Measurements from ENCODE around the gene SSTR5.
"Not testable (repeated sequence)": the region's sequence is repeated elsewhere in the genome, so short reads cannot be mapped to it uniquely, and the experiment has no call there.

SSTR5 gene

DNA sequence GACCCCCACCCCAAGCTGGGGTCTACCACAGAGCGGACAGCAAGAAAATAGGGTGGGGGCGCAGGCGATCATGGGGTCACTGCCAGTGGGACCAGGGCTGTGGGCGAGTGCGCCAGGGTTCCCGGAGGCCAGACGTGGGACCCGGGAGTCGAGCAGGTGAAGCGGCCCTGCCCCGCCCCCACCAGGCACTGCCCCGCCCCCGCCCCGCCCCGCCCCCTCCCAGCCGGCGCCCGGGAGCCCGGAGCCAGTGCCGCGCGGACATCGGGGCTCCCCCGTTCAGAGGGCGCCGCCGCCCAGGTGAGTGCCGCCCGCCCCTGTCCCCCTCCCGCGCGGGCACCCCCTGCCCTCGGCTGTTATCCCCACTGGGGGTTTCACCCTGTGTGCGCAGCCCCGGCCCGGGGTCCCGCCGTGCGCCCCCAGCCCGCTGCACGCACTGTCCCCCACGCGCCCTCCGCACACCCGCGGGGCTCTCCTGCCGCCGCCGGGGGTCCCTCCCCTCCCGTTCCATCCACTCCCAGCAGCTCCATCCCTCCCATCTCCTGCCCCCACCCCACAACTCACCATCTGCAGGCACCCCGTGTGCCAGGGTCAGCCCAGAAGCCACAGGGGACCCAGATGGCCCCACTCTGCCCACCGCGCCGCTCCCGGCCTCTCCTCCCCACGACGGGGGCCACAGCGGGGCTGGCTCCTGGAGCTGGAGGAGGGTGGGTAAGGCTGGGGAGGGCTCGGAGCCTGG, at the start of gene SSTR5:
Gene SSTR5, plus strand, starts transcription at position 222 of the 736 bp plus-strand sequence. CDS start 6,122 bp downstream, outside the sequence.
- DNase-seq, result no peak

DNA sequence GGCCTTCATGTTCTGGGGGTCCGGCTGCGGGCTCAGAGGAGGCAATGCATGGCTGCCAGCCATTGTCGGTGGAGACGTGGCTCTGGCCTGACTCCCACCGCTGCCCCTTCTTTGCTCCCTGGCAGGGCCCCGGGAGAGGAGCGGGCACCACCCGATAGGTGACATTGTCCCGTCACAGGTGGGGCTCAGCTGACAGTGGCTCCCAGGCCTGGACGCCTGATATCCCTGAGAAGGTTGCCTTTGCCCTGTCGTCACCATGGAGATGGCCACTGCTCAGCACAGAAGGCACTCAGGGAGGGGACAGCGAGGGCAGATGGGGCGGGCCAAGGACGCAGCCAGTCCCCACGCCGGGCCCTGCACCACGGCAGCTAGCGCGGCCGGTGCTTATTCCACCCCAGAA, 48.4 kb upstream of the SSTR5 start:
- DNase-seq, result no peak

DNA sequence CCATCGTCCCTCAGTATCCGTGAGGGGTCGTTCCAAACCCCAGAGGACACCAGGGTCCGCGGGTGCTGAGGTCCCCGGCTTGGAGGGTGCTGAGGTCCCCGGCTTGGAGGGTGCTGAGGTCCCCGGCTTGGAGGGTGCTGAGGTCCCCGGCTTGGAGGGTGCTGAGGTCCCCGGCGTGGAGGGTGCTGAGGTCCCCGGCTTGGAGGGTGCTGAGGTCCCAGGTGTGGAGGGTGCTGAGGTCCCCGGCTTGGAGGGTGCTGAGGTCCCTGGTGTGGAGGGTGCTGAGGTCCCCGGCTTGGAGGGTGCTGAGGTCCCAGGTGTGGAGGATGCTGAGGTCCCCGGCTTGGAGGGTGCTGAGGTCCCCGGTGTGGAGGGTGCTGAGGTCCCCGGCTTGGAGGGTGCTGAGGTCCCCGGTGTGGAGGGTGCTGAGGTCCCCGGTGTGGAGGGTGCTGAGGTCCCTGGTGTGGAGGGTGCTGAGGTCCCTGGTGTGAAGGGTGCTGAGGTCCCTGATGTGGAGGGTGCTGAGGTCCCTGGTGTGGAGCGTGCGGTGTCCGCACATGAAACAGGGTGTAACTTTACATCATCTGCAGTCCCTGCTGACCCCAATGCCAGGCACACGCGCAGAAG, 47.3 kb upstream of the SSTR5 start:
- DNase-seq, result not testable (repeated sequence)

DNA sequence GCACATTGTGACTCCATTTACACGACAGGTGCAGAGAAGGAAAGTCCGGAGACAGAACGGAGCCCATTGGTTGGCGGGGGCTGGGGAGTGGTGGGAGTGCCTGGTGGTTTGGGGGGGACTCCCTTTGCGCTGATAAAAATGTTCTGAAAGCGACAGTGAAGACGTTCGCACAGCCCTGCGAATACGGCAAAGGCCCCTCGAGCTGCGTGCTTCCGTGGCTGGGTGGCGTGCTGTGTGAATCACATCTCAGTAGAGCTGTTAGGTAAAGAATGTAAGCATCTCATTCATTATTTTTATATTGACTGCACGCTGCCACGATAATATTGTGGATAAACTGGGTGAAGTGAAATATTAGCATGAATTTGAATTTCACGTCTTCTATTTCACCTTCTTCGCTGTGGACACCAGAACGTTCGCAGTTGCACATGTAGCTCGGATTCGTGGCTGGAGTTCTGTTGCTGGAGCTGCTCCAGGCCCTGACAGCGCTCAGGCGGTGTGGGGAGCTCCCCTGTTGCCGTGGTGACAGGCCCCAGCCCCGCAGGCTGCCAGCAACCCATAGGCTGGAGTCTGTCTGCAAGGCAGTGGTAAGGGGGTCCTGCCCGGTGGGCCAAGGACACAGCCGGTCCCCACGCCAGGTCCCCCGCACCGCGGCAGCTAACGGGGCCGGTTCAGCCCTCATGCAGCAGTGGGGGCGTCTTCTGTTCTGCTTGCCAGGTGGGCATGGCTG, 46.3 kb upstream of the SSTR5 start:
- DNase-seq, result no peak

DNA sequence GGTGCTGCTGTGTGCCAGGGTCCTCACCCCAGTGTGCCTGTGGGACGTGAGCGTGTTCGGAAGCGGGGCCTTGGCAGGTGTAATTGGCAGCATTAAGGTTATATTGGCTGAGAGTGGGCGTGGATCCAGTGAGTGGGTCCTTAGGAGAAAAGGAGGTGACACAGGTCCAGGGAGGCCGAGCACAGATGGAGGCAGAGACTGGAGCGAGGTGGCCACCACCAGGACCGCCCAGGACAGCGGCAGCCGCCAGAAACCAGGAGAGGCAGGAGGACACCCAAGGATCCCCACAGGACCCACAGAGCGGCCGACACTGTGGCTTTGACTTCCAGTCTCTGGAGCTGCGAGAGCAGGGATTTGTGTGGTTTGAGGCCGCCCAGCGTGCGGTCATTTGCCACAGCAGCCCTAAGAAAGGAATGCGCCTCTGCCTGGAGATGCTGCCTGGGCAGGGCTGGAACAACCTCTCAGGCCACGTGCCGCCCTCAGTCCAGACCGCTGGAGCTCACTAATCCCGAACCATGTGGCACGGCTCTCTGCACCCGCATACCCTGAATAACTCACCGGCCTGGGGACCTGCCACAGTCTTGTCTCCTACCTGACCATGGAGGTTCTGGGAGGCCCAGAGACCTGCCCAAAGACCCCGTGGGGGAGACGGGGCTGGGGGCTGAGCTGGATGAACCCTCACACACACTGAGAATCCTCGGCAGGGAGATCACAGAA, 45.6 kb upstream of the SSTR5 start:
- DNase-seq, result no peak

DNA sequence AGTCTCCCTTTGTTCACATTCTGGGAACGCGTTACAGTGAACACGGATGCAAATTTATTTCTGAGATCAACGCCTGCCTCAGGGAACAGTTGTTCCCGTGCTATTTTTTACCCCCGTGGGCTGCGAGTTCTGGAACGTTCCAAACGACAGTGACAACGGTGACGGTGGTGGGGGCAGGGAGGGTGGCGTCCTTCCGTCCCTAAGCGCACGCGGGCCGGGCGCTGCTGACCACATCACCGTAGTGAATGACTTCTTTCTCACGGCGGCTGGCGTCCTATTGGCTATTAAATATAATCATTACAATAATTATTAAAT, 45.1 kb upstream of the SSTR5 start:
- no peak for DNase-seq

DNA sequence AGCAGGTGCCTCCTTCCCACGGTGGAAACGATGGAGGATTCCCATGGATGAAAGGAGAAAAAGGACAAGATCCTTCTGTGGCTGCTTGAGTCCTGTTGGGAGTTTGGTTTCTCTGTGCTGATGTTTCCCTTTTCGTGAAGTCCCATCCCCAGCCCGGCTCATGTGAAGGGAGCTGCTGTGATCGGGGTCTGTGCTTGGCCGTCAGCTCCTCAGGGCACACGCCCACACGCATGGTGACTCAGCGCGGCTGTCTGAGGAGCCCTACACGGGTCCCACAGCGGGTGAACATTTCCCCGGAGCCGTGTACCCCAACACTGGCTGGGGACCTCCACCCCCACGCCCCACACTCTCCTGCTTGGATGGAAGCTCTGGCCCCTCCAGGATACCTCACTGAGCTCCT, 44.5 kb upstream of the SSTR5 start:
- DNase-seq, result no peak

DNA sequence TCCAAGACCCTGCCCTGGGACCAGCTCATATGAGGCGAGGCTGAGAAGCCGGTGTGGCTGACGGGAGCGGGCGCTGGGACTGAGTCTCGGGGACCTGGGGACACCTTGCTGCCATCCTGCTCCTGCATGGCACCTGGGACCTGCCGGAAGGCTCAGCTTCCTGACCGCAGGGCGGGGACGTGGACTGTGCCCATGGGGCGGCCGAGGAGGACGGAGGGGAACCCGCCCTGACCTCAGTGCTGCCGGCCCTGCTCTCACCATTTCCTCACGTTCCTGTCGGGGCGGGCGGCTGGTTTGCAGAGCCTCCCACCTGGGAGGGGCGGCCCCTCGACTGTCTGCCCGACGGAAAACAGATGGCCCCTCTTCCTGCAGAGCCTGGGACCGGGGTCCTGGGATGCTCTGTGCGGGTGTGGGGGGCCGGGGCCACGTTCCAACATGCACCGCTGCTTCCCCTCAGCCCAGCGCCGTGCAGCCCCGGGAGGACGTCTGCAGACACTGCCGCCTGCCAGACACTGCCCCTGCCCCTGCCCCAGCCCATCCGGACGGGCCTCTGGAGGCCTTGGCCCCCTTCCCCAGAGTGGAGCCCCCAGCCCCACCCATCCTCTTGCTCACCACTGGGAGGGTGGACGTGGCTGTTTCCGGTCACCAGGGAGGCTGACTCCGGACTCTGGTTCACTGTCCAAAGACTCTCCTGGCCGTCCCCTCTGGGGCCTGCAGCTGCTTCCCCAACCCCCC, 43.9 kb upstream of the SSTR5 start:
- DNase-seq, result no peak

DNA sequence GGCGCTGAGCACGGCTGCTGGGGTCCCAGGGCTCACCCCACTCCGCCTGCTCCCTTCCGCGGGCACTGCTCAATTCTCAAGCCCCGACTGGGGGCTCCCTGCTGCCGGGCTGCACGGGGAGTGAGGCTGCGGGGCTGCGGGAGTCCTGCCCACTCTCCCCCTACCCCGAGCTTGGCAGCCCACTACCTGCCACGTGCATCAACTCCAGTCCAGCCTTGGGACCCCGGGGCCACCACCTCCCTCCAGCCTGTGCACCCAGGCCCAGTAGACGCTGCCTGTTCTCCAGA, 43.3 kb upstream of the SSTR5 start:
- DNase-seq, result no peak

DNA sequence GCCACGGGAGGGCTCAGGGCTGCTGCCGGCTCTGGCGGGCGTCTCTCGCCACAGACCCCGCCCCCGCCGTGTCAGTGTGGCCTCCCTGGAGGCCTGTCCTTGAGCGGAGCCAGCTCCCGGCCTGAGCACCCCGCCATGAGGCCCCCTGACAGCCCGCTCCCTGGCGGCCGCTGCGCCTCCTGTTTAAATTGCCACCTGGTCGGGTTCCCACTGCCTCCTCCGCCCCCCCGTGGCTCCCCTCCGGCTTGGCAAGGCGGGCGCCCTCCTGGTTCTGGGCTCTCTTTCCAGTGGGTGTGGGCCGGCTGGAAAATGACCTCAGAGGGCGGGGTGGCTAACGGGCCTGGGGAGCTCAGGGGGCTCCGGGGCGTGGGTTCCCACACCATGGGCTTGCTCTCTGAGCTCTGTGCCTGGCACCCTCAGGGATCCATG, 42.1 kb upstream of the SSTR5 start:
- DNase-seq, result no peak

DNA sequence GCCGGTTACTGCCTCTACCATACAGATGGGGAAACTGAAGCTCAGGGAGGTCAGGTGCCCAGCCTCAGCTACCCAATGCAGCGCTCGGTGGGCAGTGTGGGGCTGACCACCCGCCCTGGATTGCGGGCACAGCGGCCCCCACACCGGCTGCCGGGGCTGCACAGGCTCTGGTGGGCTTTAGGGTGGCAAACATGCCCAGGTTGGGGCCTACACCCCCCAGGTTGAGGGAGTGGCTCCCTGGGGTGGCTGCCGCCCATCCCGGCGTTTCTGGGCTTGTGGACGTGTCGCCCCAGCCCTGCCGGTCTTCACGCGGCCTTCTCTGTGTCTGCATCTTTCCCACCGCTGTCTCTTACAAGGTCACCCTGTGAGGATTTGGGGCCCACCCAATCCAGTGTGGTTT, 40.9 kb upstream of the SSTR5 start:
- no peak for DNase-seq

DNA sequence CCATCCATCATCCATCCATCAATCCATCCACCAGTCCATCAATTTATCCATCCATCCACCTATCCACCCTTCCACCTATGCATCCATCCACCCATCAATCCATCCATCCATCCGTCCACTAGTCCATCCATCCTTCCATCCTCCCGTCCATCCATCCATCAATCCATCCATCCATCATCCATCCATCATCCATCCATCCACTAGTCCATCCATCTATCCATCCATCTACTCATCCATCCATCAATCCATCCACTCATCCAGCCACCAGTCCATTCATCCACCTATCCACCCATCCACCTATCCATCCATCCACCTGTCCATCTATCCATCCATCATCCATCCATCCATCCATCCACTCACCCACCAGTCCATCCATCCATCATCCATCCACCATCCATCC, 39.9 kb upstream of the SSTR5 start:
- DNase-seq, result no peak

DNA sequence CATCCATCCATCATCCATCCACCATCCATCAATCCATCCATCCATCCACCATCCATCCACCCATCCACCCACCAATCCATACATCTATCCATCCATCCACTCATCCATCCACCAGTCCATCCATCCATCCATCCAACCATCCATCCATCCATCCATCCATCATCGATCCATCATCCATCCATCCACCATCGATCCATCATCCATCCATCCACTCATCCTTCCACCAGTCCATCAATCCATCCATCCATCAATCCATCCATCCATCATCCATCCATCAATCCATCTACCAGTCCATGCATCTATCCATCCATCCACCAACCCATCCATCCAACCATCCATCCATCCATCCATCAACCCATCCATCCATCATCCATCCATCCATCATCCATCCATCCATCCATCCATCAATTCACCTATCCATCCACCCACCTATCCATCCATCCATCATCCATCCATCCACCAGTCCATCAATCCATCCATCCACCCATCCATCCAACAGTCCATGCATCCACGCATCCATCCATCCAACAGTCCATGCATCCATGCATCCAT, 39.3 kb upstream of the SSTR5 start:
- no peak for DNase-seq

DNA sequence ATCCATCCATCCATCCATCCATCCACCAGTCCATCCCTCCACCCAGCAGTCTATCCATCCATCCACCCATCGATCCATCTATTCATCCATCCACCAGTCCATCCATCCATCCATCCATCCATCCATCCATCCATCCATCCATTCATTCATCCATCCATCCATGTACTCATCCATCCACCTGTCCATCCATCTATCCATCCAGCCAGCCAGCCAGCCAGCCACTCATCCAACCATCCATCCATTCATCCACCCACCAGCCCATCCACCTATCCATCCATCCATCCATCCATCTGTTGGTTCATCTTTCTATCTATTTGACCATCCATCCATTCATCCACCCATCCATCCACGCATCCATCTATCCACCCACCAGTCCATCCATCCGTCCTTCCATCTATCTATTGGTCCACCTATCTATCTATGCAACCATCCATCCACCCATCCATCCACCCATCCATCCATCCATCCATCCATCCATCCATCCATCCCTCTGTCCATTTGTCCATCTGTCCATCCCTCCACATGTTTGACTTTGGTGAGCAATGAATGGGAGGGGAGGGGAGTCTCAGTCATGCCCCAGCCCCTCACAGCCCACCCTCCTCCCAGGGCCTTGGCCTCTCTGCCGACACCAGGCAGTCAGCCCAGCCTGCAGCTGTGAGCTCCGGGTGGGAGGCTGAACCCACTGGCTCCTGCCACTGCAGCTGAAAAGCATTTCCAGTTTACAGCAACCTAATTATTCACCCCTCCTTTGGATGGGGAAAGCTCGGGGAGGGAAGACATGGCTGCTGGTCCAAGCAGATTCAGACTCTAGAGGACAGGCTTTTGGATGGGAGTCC, 38.1 kb upstream of the SSTR5 start:
- no peak for DNase-seq

DNA sequence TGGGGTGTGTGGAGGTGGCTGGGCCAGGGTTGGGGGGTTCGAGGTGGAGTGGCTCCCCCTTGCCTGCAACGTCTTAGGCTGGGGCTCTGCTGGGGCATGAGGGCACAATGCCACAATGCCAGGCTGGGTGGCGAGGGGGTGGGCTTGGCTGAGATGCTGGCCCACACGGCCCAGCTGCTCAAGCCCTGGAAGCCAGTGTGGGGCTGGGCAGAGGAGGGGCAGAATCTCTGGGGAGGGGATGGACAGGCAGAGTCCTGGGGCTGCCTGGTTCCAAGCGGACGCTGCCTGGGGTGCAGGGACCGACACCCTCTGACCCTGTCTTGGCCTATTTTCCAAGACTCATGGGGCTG, 37.5 kb upstream of the SSTR5 start:
- DNase-seq, result no peak

DNA sequence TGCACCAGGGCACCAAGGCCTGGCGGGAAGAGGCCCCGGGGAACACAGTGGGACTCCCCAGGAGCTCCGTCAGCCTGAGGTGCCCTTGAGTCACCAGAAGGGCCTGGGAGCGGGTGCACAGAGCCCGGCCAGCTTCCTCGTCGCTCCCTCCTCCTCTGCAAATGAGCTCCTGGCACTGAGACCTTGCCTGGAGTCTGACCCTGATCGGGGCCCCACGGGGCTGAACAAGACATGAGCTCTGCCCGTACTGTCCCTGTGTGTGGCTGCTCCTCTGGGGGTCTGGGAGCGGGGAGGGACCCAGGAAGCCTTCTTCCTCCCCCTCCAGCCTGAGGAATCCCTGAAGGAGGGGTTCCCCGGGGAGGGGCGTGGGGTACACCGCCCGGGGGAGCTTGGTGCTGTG, 36.4 kb upstream of the SSTR5 start:
- no peak for DNase-seq

DNA sequence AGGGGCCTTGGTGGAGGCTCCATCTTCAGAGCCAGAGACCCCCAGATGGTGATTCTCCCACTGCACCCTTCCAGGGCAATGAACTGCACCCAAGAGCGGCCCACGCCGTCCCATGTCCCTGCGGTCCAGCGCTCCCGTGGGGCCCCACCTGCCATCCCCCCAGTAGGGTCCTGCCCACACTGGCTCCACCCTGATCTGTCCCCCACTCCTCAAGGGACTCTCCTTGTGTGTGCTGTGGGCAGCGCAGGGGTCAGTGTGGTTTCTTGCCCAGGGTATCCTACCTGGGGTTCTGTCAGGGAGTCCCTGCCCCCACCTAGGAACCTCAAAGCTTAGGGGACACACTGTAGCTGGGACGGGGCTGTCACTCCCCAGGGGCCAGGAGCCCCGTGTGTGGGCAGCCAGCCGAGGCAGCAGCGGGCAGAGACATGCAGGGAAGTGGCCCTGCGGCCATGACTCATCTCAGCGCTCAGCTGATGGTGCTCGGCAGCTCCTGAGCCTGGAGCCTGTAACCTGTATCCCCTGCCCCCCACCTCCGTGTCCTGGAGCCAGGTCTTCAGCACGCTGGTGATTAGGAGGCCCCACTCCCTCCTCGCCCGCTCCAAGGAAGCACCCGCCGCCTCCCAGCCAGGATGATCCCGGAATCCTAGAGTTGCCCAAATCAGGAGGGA, 35.7 kb upstream of the SSTR5 start:
- DNase-seq, result no peak

DNA sequence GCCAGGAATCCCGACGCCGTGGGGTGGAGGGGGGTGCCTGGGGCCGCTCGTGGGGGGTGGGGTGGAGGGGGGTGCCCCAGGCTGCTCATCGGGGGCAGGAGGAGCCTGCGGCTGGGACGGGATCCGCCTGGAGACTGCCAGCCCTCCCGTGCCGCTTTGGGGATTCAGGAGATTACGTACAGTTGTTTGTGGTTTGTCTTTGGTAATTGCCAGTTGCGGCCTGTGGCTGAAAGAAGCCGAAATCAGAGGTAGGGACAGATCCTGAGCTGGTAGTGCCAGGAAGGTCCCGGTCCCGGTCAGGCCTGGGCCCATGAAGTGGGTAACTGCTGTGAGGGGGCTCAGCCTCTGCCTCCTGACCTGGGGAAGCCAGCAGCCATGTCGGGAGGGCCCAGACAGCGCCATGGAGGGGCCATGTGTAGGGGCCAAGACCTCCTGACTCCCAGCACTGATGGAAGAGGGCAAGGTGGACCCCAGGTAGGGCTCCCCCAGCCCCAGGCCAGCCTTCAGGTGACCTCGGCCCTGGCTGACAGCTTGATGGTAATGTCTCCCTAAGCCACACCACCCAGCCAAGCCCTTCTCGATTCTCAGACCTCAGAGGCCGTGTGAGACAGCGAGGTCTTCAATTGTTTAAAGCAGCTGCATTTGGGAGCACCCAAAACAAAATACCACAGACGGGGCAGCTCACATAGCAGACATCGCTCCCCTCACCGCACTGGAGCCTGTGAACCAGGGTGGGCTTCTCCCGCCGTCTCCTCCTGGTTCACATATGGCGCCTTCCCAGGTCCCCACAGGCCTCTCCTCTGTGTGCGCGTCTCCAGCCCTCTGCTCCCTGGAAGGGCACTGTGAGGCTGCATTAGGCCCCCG, 34.9 kb upstream of the SSTR5 start:
- DNase-seq, result no peak

DNA sequence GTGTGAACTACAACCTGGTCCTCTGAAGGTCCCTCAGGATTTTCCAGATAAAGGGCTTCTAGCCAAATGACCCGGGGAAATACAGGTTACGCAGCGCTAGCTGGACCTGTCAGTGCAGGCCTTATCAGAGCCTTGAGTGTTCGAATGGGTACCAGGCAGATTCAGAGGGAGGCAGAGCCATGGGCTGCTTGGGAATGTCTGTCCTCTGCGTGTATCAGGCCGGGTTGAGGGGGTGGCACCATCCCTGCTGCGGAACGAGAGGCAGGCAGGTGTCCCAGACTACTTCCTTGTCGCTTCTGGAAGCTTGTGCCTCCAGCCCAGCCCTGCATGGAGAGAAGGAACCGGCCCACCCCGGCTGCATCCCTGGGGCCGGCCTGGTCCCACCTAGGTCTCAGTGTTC, 33.6 kb upstream of the SSTR5 start:
- no peak for DNase-seq

DNA sequence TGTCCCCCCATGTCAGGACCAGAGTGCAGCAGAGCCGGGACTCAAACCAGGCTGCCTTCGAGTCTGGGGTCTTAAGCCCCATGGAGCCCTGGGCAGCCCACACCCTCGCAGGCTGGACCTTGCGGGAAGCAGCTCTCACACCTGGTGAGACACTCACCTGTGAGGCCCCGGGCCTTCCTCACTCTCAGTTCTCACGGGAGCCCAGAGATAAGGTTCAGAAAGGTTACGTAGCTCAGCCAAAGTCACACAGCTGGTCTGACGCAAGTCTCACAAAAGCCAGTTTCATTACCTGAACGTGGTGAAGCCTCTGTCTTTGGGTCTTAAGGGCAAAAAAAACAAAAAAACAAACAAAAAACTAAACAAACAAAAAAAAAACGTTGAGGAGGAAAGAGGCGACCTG, 32.8 kb upstream of the SSTR5 start:
- no peak for DNase-seq

Data from NCI-H1105 treated with DMSO at 0.1 percent for 48 hours (cell line).